ENCODE results near the gene ABHD16B.

ABHD16B gene

DNA sequence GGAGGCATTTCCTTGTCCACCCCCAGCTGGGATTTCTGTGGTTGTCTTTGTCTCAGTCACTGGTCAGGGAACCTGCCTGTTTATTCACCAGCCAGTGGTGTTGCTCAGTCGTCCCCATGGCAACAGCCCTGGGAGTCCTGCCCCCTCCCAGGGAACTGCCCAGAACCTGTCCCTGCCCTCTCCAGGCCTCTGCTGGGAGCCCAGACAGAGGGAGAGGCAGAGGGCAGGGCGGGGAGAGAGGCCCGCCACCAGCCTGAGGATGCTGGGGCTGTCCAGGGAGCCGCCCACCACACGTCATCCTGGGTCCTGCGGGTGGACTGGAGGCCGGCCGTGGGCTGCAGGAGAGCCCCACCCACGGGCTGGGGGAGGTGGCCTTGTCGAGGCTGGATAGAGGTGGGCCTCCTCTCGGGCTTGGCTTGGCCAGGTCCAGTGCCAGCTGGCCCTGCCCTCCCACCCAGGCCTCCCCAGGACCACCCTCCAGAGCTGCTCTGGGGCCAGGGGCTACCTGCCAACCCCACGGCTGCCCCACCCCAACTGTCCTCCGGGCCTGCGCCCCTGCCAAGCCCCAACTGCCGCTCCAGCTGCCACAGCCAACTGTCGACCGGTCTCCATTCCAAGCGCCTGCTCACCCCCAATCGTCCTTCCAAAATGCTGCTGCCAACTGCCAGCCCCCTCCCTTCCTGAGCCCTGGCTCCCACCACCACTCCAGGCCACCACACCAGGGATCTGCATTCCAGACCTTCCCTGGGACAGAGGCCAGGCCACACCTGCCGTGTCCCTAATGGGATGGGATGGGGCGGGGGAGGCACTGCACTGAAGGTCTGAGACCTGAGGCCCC lies 26.1 kb upstream of the ABHD16B start:
- no peak overlapping the region for H3K4me3 ChIP-seq (replicated peaks; ENCODE audit: low read depth, low read length)
- DNase-seq (ENCODE audit: low read depth): peak; percentile 97
- TF ChIP-seq, protein P1, sequence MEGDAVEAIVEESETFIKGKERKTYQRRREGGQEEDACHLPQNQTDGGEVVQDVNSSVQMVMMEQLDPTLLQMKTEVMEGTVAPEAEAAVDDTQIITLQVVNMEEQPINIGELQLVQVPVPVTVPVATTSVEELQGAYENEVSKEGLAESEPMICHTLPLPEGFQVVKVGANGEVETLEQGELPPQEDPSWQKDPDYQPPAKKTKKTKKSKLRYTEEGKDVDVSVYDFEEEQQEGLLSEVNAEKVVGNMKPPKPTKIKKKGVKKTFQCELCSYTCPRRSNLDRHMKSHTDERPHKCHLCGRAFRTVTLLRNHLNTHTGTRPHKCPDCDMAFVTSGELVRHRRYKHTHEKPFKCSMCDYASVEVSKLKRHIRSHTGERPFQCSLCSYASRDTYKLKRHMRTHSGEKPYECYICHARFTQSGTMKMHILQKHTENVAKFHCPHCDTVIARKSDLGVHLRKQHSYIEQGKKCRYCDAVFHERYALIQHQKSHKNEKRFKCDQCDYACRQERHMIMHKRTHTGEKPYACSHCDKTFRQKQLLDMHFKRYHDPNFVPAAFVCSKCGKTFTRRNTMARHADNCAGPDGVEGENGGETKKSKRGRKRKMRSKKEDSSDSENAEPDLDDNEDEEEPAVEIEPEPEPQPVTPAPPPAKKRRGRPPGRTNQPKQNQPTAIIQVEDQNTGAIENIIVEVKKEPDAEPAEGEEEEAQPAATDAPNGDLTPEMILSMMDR (IDR thresholded peaks at IDR 0.05; ENCODE audit: low read length, missing control alignments): no peak

DNA sequence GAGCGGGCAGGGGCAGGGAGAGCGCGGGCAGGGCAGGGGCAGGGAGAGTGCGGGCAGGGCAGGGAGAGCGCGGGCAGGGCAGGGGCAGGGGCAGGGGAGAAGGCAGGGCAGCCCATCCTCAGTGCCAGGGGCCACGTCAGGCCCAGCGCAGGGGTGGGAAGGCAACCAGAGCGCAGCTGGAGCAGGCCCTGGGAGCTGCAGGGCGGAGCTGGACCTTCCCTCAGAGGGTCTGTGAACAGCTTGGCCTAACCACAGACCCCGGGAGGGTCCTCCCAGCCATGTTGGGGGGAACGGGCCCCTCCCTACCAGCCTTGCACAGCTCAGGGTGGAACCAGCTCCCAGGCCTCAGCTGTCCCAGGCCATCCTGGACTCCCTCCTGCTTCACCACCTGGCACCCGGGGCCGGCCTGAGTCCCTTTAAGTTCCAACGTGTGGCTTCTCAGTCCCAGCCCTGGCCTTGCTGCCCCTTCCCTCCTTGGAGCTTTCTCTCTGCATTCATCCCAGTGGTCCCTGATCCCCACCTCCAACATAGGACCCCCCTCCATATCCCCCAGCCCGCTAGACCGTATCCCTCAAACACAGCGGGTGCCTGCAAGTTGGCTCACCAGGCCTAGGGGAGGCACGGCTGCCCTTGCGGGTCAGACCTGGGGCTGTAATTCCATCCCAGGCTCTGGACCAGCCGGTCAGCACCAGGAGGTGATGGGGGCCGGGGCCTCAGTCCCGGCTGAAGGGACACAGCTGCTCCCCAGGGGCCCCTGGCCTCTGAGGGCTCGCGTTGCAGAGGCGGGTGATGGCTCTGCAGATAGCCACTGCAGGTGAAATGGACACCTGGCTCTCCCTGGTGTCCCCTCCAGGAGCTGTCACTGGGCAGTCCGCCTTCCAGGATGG lies 24.6 kb upstream of the ABHD16B start:
- TF ChIP-seq, protein P1 (IDR thresholded peaks at IDR 0.05; ENCODE audit: low read length, missing control alignments): no peak
- no peak overlapping the region for H3K4me3 ChIP-seq (replicated peaks; ENCODE audit: low read depth, low read length)
- DNase-seq (ENCODE audit: low read depth): no peak

DNA sequence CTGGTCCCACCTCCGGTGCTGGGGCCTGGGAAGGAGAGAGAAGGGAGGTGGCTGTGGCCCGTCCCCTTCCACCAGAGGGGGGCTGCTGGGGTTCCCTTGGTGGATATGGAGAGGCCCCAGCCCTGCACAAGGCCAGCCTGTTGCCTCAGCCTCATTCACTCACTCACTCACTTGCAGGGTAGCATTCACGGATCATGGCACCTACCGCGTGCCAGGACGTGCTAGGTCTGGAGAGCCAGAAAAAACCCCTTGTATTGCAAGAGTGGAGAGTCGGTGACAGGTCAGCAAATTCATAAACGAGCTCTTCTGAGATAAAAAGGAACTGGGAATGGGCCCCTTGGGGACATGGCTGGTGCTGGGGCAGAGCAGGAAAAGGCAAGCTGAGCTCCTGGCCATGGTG lies 23.8 kb upstream of the ABHD16B start:
- no peak overlapping the region for H3K4me3 ChIP-seq (replicated peaks; ENCODE audit: low read depth, low read length)
- TF ChIP-seq, protein P1 (IDR thresholded peaks at IDR 0.05; ENCODE audit: low read length, missing control alignments): no peak
- no peak for DNase-seq (ENCODE audit: low read depth)

DNA sequence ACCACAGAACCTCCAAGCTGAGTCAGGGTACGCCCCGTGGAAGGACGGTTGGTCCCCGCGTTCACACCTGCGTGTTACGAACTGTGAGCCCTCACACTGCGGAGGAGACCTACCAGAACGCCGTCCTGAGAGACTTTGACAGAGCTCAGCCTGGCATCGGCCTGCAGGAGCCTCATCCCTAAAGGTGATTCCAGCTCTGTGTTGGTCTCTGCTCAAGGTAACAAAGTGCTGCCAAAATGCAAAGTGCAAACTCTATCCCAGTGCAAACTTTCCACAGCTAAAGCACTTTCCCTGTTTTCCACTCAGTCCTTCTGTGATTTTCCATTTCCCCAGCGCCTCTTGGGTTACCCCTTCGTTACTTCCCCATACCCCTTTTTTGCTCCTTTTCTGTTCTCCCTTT lies 21.7 kb upstream of the ABHD16B start:
- DNase-seq (ENCODE audit: low read depth): no peak
- TF ChIP-seq, protein P1 (IDR thresholded peaks at IDR 0.05; ENCODE audit: low read length, missing control alignments): no peak
- no peak overlapping the region for H3K4me3 ChIP-seq (replicated peaks; ENCODE audit: low read depth, low read length)

DNA sequence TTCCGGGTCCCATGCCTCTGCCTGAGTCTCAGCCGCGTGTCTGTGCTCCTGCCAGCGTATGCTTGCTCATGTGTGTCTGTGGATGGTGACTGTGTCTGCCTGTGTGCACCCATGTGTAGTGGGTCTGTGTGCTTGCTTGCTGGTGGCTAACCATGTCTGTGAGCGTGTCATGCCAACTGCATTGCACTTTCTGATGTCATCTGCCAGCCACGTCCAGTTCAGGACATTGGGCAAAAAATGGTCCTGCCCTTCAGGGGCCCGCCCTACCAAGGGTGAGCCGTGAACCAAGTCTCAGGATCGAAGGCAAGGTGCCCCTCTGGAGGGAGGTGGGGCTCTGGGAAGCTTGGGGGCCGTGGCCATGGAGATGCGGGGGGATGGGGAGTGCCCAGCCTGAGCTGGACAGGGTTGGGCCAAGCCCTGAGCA lies 20.9 kb upstream of the ABHD16B start:
- TF ChIP-seq, protein P1 (IDR thresholded peaks at IDR 0.05; ENCODE audit: low read length, missing control alignments): no peak
- DNase-seq (ENCODE audit: low read depth): no peak
- no peak overlapping the region for H3K4me3 ChIP-seq (replicated peaks; ENCODE audit: low read depth, low read length)

DNA sequence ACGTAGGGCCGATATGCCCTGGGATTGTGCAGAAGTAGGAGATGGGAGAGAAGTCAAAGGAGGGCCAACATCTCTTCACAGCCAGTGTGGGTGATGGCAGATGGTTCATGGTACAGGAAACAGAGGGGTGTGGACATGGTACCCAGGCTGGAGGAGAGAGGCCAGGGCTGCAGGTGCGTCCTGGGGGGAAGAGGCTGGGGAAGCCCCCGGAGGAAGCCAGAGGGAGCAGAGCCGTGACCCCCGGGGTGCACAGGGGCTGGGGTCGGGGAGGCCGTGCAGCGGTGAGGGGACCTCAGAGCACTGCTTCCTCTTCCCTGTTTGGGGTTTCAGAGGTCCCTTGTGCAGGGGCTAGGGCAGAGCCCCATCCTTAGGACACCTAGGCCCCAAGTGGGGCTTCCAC lies 19.0 kb upstream of the ABHD16B start:
- H3K4me3 ChIP-seq (replicated peaks; ENCODE audit: low read depth, low read length): no peak overlapping the region
- DNase-seq (ENCODE audit: low read depth): no peak
- TF ChIP-seq, protein P1 (IDR thresholded peaks at IDR 0.05; ENCODE audit: low read length, missing control alignments): no peak

Data from fibroblast of pulmonary artery (primary cell).